HG03342 (cell line): ENCODE measurements around the gene MYH9.

Source experiments
- ATAC-seq: cut with Tn5 transposase; IDR thresholded peaks from one replicate; pipeline ENCODE4 v1.9.1; 2021; ENCODE audit warnings: mild to moderate bottlenecking, moderate library complexity; ENCODE audit not compliant: unreplicated experiment

MYH9 gene

GRCh38 chr22:36369004-36369921 lies 18.5 kb downstream of the MYH9 start:
- no peak for ATAC-seq

- no peak for ATAC-seq
Observed at GRCh38 chr22:36368359-36368983, 19.3 kb downstream of the MYH9 start.

- ATAC-seq = no peak
Observed at GRCh38 chr22:36367479-36367878, 20.3 kb downstream of the MYH9 start.

- ATAC-seq = no peak
Observed at GRCh38 chr22:36367066-36367465, 20.7 kb downstream of the MYH9 start.

- ATAC-seq = no peak
Observed at GRCh38 chr22:36366291-36366708, 21.5 kb downstream of the MYH9 start.

- ATAC-seq = peak; percentile 72
Observed at GRCh38 chr22:36365020-36365411, 22.8 kb downstream of the MYH9 start.

GRCh38 chr22:36364255-36365019 lies 23.3 kb downstream of the MYH9 start:
- no peak for ATAC-seq

GRCh38 chr22:36363349-36363981 lies 24.3 kb downstream of the MYH9 start:
- no peak for ATAC-seq

- no peak for ATAC-seq
Observed at GRCh38 chr22:36362932-36363331, 24.8 kb downstream of the MYH9 start.

- no peak for ATAC-seq
Observed at GRCh38 chr22:36362075-36362474, 25.7 kb downstream of the MYH9 start.

GRCh38 chr22:36360871-36361383 lies 26.8 kb downstream of the MYH9 start:
- ATAC-seq = no peak

GRCh38 chr22:36360011-36360410 lies 27.8 kb downstream of the MYH9 start:
- ATAC-seq = no peak

- no peak for ATAC-seq
Observed at GRCh38 chr22:36359470-36359996, 28.2 kb downstream of the MYH9 start.

GRCh38 chr22:36358533-36359469 lies 29.0 kb downstream of the MYH9 start:
- ATAC-seq = no peak

- no peak for ATAC-seq
Observed at GRCh38 chr22:36356708-36357624, 30.8 kb downstream of the MYH9 start.

GRCh38 chr22:36355894-36356293 lies 31.9 kb downstream of the MYH9 start:
- no peak for ATAC-seq

GRCh38 chr22:36355362-36355761 lies 32.4 kb downstream of the MYH9 start:
- ATAC-seq = no peak

GRCh38 chr22:36352803-36353507 lies 34.8 kb downstream of the MYH9 start:
- no peak for ATAC-seq
